ENCODE measurements around the gene PSD2. TPM values are rescaled to one million over a fixed set of nuclear protein-coding genes. Genes with fewer than 3 reads are reported as not detected.

Gene PSD2
- total RNA-seq, 1 donor from 2014 or later: 0.15 TPM

- H3K36me3 Mint-ChIP-seq (ENCODE audit: low read depth, unreplicated experiment): no peaks in the 10 kb centered on the region
- H3K4me3 Mint-ChIP-seq (ENCODE audit: unreplicated experiment): no peak overlapping the region
- H3K9me3 Mint-ChIP-seq (ENCODE audit: unreplicated experiment): no peaks in the 10 kb centered on the region
- DNase-seq (ENCODE audit: low spot score): no peak
- H3K27me3 Mint-ChIP-seq (ENCODE audit: unreplicated experiment): peaks cover 5% of the 10 kb centered on the region
- H3K27ac Mint-ChIP-seq (ENCODE audit: unreplicated experiment): no peak overlapping the region
- TF ChIP-seq CTCF (IDR thresholded peaks at IDR 0.05; ENCODE audit: unreplicated experiment): no peak
- H3K4me1 Mint-ChIP-seq (ENCODE audit: unreplicated experiment): no peaks in the 10 kb centered on the region
These were observed 65.6 kb downstream of the PSD2 start for GRCh38 chr5:139861021-139861888.

GRCh38 chr5:139861889-139862207, 66.2 kb downstream of the PSD2 start:
- no peak overlapping the region for H3K27ac Mint-ChIP-seq (ENCODE audit: unreplicated experiment)
- peaks cover 5% of the 10 kb centered on the region for H3K27me3 Mint-ChIP-seq (ENCODE audit: unreplicated experiment)
- no peaks in the 10 kb centered on the region for H3K9me3 Mint-ChIP-seq (ENCODE audit: unreplicated experiment)
- H3K4me3 Mint-ChIP-seq (ENCODE audit: unreplicated experiment): no peak overlapping the region
- H3K36me3 Mint-ChIP-seq (ENCODE audit: low read depth, unreplicated experiment): no peaks in the 10 kb centered on the region
- H3K4me1 Mint-ChIP-seq (ENCODE audit: unreplicated experiment): no peaks in the 10 kb centered on the region
- TF ChIP-seq CTCF (IDR thresholded peaks at IDR 0.05; ENCODE audit: unreplicated experiment): no peak
- DNase-seq (ENCODE audit: low spot score): no peak

GRCh38 chr5:139862313-139862712, 66.7 kb downstream of the PSD2 start:
- TF ChIP-seq CTCF (IDR thresholded peaks at IDR 0.05; ENCODE audit: unreplicated experiment): no peak
- peaks cover 9% of the 10 kb centered on the region for H3K27me3 Mint-ChIP-seq (ENCODE audit: unreplicated experiment)
- H3K36me3 Mint-ChIP-seq (ENCODE audit: low read depth, unreplicated experiment): no peaks in the 10 kb centered on the region
- H3K4me3 Mint-ChIP-seq (ENCODE audit: unreplicated experiment): no peak overlapping the region
- no peaks in the 10 kb centered on the region for H3K4me1 Mint-ChIP-seq (ENCODE audit: unreplicated experiment)
- no peak for DNase-seq (ENCODE audit: low spot score)
- no peak overlapping the region for H3K27ac Mint-ChIP-seq (ENCODE audit: unreplicated experiment)
- H3K9me3 Mint-ChIP-seq (ENCODE audit: unreplicated experiment): no peaks in the 10 kb centered on the region

- H3K4me3 Mint-ChIP-seq (ENCODE audit: unreplicated experiment): no peak overlapping the region
- H3K9me3 Mint-ChIP-seq (ENCODE audit: unreplicated experiment): no peaks in the 10 kb centered on the region
- TF ChIP-seq CTCF (IDR thresholded peaks at IDR 0.05; ENCODE audit: unreplicated experiment): no peak
- H3K4me1 Mint-ChIP-seq (ENCODE audit: unreplicated experiment): peaks cover 3% of the 10 kb centered on the region
- H3K36me3 Mint-ChIP-seq (ENCODE audit: low read depth, unreplicated experiment): no peaks in the 10 kb centered on the region
- peaks cover 12% of the 10 kb centered on the region for H3K27me3 Mint-ChIP-seq (ENCODE audit: unreplicated experiment)
- no peak for DNase-seq (ENCODE audit: low spot score)
- H3K27ac Mint-ChIP-seq (ENCODE audit: unreplicated experiment): peak overlapping the region; percentile 44
These were observed 67.2 kb downstream of the PSD2 start for GRCh38 chr5:139862803-139863202.

GRCh38 chr5:139863361-139863760, 67.8 kb downstream of the PSD2 start:
- H3K27me3 Mint-ChIP-seq (ENCODE audit: unreplicated experiment): peaks cover 12% of the 10 kb centered on the region
- H3K4me3 Mint-ChIP-seq (ENCODE audit: unreplicated experiment): no peak overlapping the region
- DNase-seq (ENCODE audit: low spot score): no peak
- H3K27ac Mint-ChIP-seq (ENCODE audit: unreplicated experiment): no peak overlapping the region
- H3K4me1 Mint-ChIP-seq (ENCODE audit: unreplicated experiment): peaks cover 3% of the 10 kb centered on the region
- H3K36me3 Mint-ChIP-seq (ENCODE audit: low read depth, unreplicated experiment): no peaks in the 10 kb centered on the region
- no peak for TF ChIP-seq CTCF (IDR thresholded peaks at IDR 0.05; ENCODE audit: unreplicated experiment)
- H3K9me3 Mint-ChIP-seq (ENCODE audit: unreplicated experiment): no peaks in the 10 kb centered on the region

Measured in endothelial cell (in vitro differentiated cells).